Right lobe of liver (tissue), 4 donors: ENCODE data around the gene CEBPZ.

Experiments
- POLR2A ChIP-seq: fragments of 450-650 bp; IDR thresholded peaks from one replicate; pipeline ENCODE4 v1.6.1; 2017; ENCODE audit warnings: antibody characterized with exemption, mild to moderate bottlenecking
- TF ChIP-seq, protein P1 (sequence below), 4 donors: fragments of 200-600 bp in 3 of 4; fragments of 450-650 bp in 1 of 4; IDR thresholded peaks; one replicate each; pipeline versions ENCODE4 v1.5.1 to v1.8.0; 2016 to 2022; ENCODE audit warnings: antibody characterized with exemption in 4 of 4, mild to moderate bottlenecking in 2 of 4
- donor health status: DM: no; HTN: no; CAD: no.
- donor health status: DM: no; HTN: no; CAD: no.
- donor health status: DM: no; HTN: yes; CAD: no.

DNA sequence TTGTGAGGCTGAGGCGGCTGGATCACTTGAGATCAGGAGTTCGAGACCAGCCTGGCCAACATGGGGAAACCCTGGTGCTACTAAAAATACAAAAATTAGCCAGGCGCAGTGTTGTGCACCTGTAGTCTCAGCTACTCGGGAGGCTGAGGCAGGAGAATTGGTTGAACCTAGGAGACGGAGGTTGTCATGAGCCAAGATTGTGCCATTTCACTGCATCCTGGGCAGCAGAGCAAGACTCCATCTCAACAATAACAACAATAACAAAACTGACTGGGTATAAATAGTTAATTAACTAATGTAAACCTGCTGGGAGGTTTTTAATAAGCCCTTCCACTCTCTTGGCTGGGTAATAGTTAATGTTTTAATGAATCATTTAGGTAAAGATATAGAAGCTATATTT is 50.8 kb downstream of the CEBPZ start:
- TF ChIP-seq, protein P1, sequence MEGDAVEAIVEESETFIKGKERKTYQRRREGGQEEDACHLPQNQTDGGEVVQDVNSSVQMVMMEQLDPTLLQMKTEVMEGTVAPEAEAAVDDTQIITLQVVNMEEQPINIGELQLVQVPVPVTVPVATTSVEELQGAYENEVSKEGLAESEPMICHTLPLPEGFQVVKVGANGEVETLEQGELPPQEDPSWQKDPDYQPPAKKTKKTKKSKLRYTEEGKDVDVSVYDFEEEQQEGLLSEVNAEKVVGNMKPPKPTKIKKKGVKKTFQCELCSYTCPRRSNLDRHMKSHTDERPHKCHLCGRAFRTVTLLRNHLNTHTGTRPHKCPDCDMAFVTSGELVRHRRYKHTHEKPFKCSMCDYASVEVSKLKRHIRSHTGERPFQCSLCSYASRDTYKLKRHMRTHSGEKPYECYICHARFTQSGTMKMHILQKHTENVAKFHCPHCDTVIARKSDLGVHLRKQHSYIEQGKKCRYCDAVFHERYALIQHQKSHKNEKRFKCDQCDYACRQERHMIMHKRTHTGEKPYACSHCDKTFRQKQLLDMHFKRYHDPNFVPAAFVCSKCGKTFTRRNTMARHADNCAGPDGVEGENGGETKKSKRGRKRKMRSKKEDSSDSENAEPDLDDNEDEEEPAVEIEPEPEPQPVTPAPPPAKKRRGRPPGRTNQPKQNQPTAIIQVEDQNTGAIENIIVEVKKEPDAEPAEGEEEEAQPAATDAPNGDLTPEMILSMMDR (IDR thresholded peaks at IDR 0.05): no peak
- no peak for TF ChIP-seq POLR2A
